GM06990 (cell line): ENCODE data around the gene ERBB4.

Experiments
- DNase-seq: peaks from one replicate; pipeline ENCODE4 v3.0.0-alpha.2; 2011; ENCODE audit not compliant: insufficient read length; ENCODE audit errors: extremely low read depth
- H3K27me3 ChIP-seq: replicated peaks from 2 replicates; pipeline ENCODE4 v1.6.0; 2011; ENCODE audit warnings: low read length; ENCODE audit not compliant: control insufficient read depth, insufficient read depth
- H3K36me3 ChIP-seq: 2 replicates; pipeline ENCODE4 v1.5.1; 2011; ENCODE audit warnings: low read length; ENCODE audit not compliant: control insufficient read depth, insufficient read depth
- H3K4me3 ChIP-seq: replicated peaks from 2 replicates; pipeline ENCODE4 v1.5.1; 2011; ENCODE audit warnings: low read depth, mild to moderate bottlenecking, control low read depth, low read length
- TF ChIP-seq, protein P1 (sequence below): IDR thresholded peaks from 2 replicates; pipeline ENCODE4 v1.5.1; 2011; ENCODE audit warnings: low read length, control low read depth, mild to moderate bottlenecking, inconsistent platforms; ENCODE audit not compliant: insufficient read depth, poor library complexity, severe bottlenecking

The ERBB4 gene

DNA sequence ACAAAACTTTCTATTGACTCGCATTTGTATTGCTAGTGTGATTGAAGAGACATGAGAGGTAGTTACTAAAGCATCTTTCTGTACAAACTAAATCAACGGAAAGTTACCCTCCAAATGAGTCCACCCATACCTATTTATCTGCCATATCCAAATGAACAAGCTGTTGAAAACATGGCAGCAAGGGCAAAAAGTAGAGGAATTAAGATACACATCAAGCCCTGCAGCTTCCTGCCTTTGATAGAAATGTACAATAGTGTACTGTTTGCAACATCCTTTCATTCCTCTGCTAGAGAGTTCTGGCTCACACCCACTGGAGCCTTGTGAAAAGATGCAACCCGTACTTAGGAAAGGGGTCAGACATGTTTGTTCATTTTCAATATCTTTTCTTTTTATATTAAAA is 122.5 kb downstream of the ERBB4 start:
- TF ChIP-seq, protein P1, sequence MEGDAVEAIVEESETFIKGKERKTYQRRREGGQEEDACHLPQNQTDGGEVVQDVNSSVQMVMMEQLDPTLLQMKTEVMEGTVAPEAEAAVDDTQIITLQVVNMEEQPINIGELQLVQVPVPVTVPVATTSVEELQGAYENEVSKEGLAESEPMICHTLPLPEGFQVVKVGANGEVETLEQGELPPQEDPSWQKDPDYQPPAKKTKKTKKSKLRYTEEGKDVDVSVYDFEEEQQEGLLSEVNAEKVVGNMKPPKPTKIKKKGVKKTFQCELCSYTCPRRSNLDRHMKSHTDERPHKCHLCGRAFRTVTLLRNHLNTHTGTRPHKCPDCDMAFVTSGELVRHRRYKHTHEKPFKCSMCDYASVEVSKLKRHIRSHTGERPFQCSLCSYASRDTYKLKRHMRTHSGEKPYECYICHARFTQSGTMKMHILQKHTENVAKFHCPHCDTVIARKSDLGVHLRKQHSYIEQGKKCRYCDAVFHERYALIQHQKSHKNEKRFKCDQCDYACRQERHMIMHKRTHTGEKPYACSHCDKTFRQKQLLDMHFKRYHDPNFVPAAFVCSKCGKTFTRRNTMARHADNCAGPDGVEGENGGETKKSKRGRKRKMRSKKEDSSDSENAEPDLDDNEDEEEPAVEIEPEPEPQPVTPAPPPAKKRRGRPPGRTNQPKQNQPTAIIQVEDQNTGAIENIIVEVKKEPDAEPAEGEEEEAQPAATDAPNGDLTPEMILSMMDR = no peak
- no peak for DNase-seq
- no peaks in the 10 kb centered on the region for H3K27me3 ChIP-seq
- no peaks in the 10 kb centered on the region for H3K36me3 ChIP-seq
- no peak overlapping the region for H3K4me3 ChIP-seq

DNA sequence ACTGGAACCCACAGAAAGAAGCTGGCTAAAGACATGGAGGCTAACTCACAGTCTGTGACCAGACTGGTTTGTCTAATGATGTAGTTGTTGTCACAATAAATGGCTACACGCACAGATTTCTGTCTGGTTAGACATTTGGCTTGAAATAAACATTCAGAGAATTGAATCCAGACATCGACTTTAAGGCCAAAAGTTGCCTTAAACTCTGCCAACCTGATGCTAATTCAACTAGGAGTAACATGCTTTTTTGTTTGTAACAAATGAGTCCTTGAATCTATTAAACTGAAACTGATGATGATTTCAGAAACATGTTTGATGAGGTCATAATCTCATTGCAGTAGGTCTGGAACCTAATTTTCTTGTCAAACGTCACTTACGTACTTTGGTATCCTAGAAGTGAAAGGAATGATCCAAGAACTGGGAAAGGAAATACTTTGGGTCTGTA is 123.8 kb downstream of the ERBB4 start:
- DNase-seq = no peak
- no peaks in the 10 kb centered on the region for H3K27me3 ChIP-seq
- H3K36me3 ChIP-seq = no peaks in the 10 kb centered on the region
- no peak overlapping the region for H3K4me3 ChIP-seq
- TF ChIP-seq, protein P1 = no peak

DNA sequence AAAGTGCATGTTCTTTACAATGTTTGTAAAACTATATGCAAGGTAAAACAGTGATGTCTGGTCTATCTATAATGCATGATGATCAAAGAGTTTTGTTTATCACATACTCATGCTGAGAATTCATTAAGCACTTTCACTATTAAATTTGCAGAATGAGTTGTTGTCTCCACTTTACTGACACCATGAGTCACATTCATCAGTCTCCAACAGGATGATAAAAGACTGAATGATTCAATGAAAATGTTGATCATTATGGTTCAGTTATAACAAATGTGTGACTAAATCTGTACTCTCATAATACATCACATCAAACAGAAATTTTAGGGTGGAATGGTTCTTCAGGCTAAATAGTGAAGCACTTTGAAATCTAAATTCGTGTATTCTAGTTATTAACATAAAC is 129.0 kb downstream of the ERBB4 start:
- peak; percentile 10 for DNase-seq

DNA sequence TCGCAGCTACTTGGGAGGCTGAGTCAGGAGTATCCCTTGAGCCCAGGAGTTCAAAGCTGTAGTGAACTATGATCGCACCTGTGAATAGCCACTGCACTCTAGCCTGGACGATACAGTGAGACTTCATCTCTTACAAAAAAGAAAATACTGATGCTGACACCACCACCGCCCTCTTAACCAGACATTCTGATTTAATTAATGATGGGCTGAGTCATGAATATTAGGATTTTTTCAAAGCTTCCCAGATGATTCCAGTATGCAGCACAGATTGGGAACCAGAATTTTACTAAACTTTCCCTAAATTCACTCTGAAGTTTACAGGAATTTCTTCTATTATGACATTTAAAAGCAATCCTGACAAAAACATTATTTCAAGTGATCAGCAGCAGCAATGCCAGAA is 130.1 kb downstream of the ERBB4 start:
- TF ChIP-seq, protein P1 = no peak
- Histone ChIP-seq H3K27me3 (no peaks in the 10 kb centered on the region), H3K36me3 (no peaks in the 10 kb centered on the region), H3K4me3 (no peak overlapping the region)
- no peak for DNase-seq

More for the DNA sequence above, 129.0 kb downstream of the ERBB4 start:
- no peaks in the 10 kb centered on the region for H3K27me3 ChIP-seq
- TF ChIP-seq, protein P1 = no peak
- no peak overlapping the region for H3K4me3 ChIP-seq
- H3K36me3 ChIP-seq = no peaks in the 10 kb centered on the region

DNA sequence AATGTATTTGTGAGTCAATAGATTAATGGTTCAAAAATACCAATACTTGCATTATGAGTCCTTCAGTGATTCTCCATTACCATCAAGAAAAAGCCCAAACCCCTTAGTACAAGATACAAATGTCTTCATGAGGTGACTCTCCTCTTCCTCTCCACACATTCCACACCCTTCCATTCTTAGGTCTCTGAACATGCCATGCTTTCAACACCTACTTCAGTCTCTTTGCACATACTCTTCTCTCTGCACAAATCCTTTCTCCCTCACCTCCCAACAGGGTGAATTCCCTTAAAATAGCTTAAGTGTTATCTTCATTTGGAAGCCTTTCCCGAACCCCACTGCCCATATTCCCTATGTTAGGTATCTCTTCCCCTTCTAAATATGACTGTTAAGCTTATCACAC is 131.9 kb downstream of the ERBB4 start:
- H3K27me3 ChIP-seq = no peaks in the 10 kb centered on the region
- no peak overlapping the region for H3K4me3 ChIP-seq
- no peak for DNase-seq
- TF ChIP-seq, protein P1 = no peak
- no peaks in the 10 kb centered on the region for H3K36me3 ChIP-seq

DNA sequence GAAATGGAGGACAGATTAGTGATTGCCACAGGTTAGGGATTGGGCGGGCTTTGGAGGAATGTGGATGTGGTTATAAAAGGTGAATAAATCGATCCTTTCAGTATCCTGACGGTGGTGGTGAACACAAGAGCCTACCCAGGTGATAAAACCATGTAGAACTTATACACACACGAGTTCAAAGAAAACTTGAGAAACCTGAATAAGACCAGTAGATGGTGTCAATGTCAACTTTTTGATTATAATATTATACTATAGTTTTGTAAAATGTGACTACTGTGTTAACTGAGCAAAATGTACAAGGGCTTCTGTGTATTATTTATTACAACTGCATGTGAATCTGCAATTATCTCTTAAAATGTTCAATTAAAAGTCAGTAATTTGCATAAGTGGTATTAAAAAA is 136.3 kb downstream of the ERBB4 start:
- no peak for DNase-seq
- TF ChIP-seq, protein P1 = no peak
- H3K36me3 ChIP-seq = no peaks in the 10 kb centered on the region

More for the DNA sequence above, 136.3 kb downstream of the ERBB4 start:
- Histone ChIP-seq H3K4me3 (no peak overlapping the region), H3K27me3 (no peaks in the 10 kb centered on the region)
